Liver (tissue), 9 donors: ENCODE data around the gene ANKRD13A. TPM values are rescaled to one million over a fixed set of nuclear protein-coding genes. Genes with fewer than 3 reads are reported as not detected.
"Not testable (repeated sequence)": the region's sequence is repeated elsewhere in the genome, so short reads cannot be mapped to it uniquely, and the experiment has no call there.

Experiments
- DNase-seq: peaks from one replicate; pipeline ENCODE4 v3.0.0-alpha.2; 2017; ENCODE audit warnings: low spot score
- H3K27ac ChIP-seq, 2 donors: one replicate each; pipeline ENCODE4 v1.7.0; 2013; ENCODE audit warnings: inconsistent platforms in 2 of 2, low read length in 2 of 2, control low read depth in 1 of 2, low read depth in 1 of 2, mild to moderate bottlenecking in 1 of 2
- H3K27me3 ChIP-seq, 4 donors: one replicate each; pipeline versions ENCODE4 v1.6.1 to v1.7.0; 2013; ENCODE audit warnings: low read length in 3 of 4, inconsistent platforms in 1 of 4, mild to moderate bottlenecking in 1 of 4, moderate library complexity in 1 of 4; ENCODE audit not compliant: control insufficient read depth in 4 of 4, insufficient read depth in 4 of 4
- H3K36me3 ChIP-seq, 4 donors: one replicate each; pipeline versions ENCODE4 v1.6.1 to v1.7.0; 2013; ENCODE audit warnings: low read length in 3 of 4, mild to moderate bottlenecking in 3 of 4, low read depth in 1 of 4, moderate library complexity in 1 of 4; ENCODE audit not compliant: control insufficient read depth in 4 of 4, insufficient read depth in 3 of 4
- H3K4me1 ChIP-seq, 4 donors: one replicate each; pipeline versions ENCODE4 v1.6.1 to v1.7.0; 2013; ENCODE audit warnings: low read length in 3 of 4, mild to moderate bottlenecking in 3 of 4, moderate library complexity in 1 of 4; ENCODE audit not compliant: control insufficient read depth in 4 of 4, insufficient read depth in 4 of 4
- H3K4me3 ChIP-seq, 3 donors: one replicate each; pipeline versions ENCODE4 v1.6.1 to v1.7.0; 2013; ENCODE audit warnings: low read length in 3 of 3, control low read depth in 1 of 3, low read depth in 1 of 3, mild to moderate bottlenecking in 1 of 3
- H3K9ac ChIP-seq, 2 donors: one replicate each; pipeline ENCODE4 v1.7.0; 2013; ENCODE audit warnings: low read length in 2 of 2, mild to moderate bottlenecking in 2 of 2, moderate library complexity in 2 of 2, control low read depth in 1 of 2, low read depth in 1 of 2
- H3K9me3 ChIP-seq, 4 donors: one replicate each; pipeline versions ENCODE4 v1.6.1 to v1.7.0; 2013; ENCODE audit warnings: low read length in 3 of 4; ENCODE audit not compliant: control insufficient read depth in 4 of 4
- EGR1 ChIP-seq, 2 donors: IDR thresholded peaks; 2 replicates each; pipeline ENCODE4 v1.6.1; 2016 to 2018; ENCODE audit warnings: antibody characterized with exemption in 2 of 2, low read depth in 2 of 2
- FOXA1 ChIP-seq: IDR thresholded peaks from 2 replicates; pipeline ENCODE4 v1.6.1; 2016; ENCODE audit warnings: antibody characterized with exemption
- FOXA2 ChIP-seq: IDR thresholded peaks from 2 replicates; pipeline ENCODE4 v1.6.1; 2016; ENCODE audit warnings: antibody characterized with exemption
- GABPA ChIP-seq, 2 donors: IDR thresholded peaks in 1 of 2; conservative IDR thresholded peaks in 1 of 2; 2 replicates each; pipeline ENCODE4 v1.6.1; 2016; ENCODE audit warnings: antibody characterized with exemption in 2 of 2, mild to moderate bottlenecking in 1 of 2, moderate library complexity in 1 of 2
- HNF4A ChIP-seq, 2 donors: conservative IDR thresholded peaks; 2 replicates each; pipeline ENCODE4 v1.6.1; 2016; ENCODE audit warnings: antibody characterized with exemption in 2 of 2, mild to moderate bottlenecking in 2 of 2
- HNF4G ChIP-seq: IDR thresholded peaks from 2 replicates; pipeline ENCODE4 v1.6.1; 2016; ENCODE audit warnings: antibody characterized with exemption
- JUND ChIP-seq, 2 donors: IDR thresholded peaks; 2 replicates each; pipeline ENCODE4 v1.6.1; 2016; ENCODE audit warnings: antibody characterized with exemption in 2 of 2
- NR2F2 ChIP-seq: IDR thresholded peaks from 2 replicates; pipeline ENCODE4 v1.6.1; 2016; ENCODE audit warnings: antibody characterized with exemption
- RAD21 ChIP-seq, 2 donors: IDR thresholded peaks; 2 replicates each; pipeline ENCODE4 v1.6.1; 2016; ENCODE audit warnings: antibody characterized with exemption in 2 of 2, mild to moderate bottlenecking in 2 of 2
- RXRA ChIP-seq, 2 donors: IDR thresholded peaks; 2 replicates each; pipeline ENCODE4 v1.6.1; 2017 to 2018; ENCODE audit warnings: antibody characterized with exemption in 2 of 2, mild to moderate bottlenecking in 1 of 2
- SP1 ChIP-seq: IDR thresholded peaks from 2 replicates; pipeline ENCODE4 v1.6.1; 2018; ENCODE audit warnings: antibody characterized with exemption, mild to moderate bottlenecking
- TAF1 ChIP-seq: conservative IDR thresholded peaks from 2 replicates; pipeline ENCODE4 v1.6.1; 2016; ENCODE audit warnings: antibody characterized with exemption, mild to moderate bottlenecking
- YY1 ChIP-seq: IDR thresholded peaks from 2 replicates; pipeline ENCODE4 v1.6.1; 2016; ENCODE audit warnings: antibody characterized with exemption, mild to moderate bottlenecking
- WGBS: extraction: QIAGEN DNeasy Blood & Tissue Kit; methylation state at CpG from one replicate; pipeline ENCODE4 v1.1.7; 2013; 5-methylcytosine and 5-hydroxymethylcytosine counted together
- polyA plus RNA-seq, 2 donors: library from polyadenylated mRNA; stranded (reverse) in 1 of 2; unstranded in 1 of 2; fragments of 200-250 nt in 1 of 2; fragments of >200 nt in 1 of 2; fragmentation: Nextera tagmentation in 1 of 2; extraction: Ambion mirVana in 1 of 2; gene quantifications; one replicate each; pipeline versions ENCODE4 v1.2.1 to v1.2.3, GENCODE V29; 2013 to 2015
- total RNA-seq, 2 donors: library from RNA; depleted of rRNA; stranded (reverse); fragments of >200 nt; gene quantifications; one replicate each; pipeline ENCODE4 v1.2.3, GENCODE V29; 2014
- TF ChIP-seq, protein P1 (sequence below): IDR thresholded peaks from 2 replicates; pipeline ENCODE4 v1.6.1; 2016; ENCODE audit warnings: antibody characterized with exemption
- TF ChIP-seq, protein P2 (sequence below): fragments of 150-350 bp; IDR thresholded peaks from 2 replicates; pipeline ENCODE4 v1.5.1; 2017; ENCODE audit warnings: improper control_type of control experiment, low read depth, low read length; ENCODE audit not compliant: missing input control
- TF ChIP-seq, protein P3 (sequence below): IDR thresholded peaks from 2 replicates; pipeline ENCODE4 v1.6.1; 2016; ENCODE audit warnings: antibody characterized with exemption
- donor health status: healthy.
- donor health status: healthy.
- donor health status: healthy.
- donor health status: healthy.
- donor health status: healthy.

The ANKRD13A gene
- total and polyA plus RNA-seq, 4 donors = 7.0 to 40.5 (median 18.8) TPM

DNA sequence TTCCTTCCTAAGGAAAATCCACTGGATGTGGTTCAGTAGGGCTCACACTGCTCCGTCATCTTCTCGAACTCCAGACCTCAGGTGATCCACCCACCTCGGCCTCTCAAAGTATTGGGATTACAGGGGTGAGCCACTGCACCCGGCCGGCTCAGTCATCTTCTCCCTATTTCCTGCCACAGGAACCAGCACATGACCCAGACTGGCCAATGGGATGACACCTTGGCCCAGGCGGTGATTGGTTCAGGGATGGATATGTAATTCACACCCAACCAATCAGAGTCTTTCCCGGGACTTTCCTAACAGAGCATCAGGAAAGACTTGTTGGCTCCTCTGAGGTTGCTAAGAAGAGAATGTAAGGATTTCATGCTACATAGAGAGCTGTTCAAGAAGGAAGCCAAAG lies 68.3 kb downstream of the ANKRD13A start:
- no peak for TF ChIP-seq GABPA (IDR thresholded peaks at IDR 0.05 in 1 of 2, conservative IDR thresholded peaks at IDR 0.05 in 1 of 2)
- no peak for TF ChIP-seq HNF4A (conservative IDR thresholded peaks at IDR 0.05)
- TF ChIP-seq RXRA (IDR thresholded peaks at IDR 0.05) = no peak
- TF ChIP-seq, protein P1, sequence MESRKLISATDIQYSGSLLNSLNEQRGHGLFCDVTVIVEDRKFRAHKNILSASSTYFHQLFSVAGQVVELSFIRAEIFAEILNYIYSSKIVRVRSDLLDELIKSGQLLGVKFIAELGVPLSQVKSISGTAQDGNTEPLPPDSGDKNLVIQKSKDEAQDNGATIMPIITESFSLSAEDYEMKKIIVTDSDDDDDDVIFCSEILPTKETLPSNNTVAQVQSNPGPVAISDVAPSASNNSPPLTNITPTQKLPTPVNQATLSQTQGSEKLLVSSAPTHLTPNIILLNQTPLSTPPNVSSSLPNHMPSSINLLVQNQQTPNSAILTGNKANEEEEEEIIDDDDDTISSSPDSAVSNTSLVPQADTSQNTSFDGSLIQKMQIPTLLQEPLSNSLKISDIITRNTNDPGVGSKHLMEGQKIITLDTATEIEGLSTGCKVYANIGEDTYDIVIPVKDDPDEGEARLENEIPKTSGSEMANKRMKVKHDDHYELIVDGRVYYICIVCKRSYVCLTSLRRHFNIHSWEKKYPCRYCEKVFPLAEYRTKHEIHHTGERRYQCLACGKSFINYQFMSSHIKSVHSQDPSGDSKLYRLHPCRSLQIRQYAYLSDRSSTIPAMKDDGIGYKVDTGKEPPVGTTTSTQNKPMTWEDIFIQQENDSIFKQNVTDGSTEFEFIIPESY = no peak
- no peak for TF ChIP-seq FOXA1
- no peak for TF ChIP-seq HNF4G
- TF ChIP-seq JUND (IDR thresholded peaks at IDR 0.05) = no peak
- TF ChIP-seq EGR1 (IDR thresholded peaks at IDR 0.05; ENCODE audit: low read depth in 2 of 2) = no peak
- TF ChIP-seq TAF1 = no peak
- TF ChIP-seq SP1 = no peak
- no peak for TF ChIP-seq FOXA2
- TF ChIP-seq, protein P2, sequence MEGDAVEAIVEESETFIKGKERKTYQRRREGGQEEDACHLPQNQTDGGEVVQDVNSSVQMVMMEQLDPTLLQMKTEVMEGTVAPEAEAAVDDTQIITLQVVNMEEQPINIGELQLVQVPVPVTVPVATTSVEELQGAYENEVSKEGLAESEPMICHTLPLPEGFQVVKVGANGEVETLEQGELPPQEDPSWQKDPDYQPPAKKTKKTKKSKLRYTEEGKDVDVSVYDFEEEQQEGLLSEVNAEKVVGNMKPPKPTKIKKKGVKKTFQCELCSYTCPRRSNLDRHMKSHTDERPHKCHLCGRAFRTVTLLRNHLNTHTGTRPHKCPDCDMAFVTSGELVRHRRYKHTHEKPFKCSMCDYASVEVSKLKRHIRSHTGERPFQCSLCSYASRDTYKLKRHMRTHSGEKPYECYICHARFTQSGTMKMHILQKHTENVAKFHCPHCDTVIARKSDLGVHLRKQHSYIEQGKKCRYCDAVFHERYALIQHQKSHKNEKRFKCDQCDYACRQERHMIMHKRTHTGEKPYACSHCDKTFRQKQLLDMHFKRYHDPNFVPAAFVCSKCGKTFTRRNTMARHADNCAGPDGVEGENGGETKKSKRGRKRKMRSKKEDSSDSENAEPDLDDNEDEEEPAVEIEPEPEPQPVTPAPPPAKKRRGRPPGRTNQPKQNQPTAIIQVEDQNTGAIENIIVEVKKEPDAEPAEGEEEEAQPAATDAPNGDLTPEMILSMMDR = no peak
- no peak for TF ChIP-seq YY1
- no peak for TF ChIP-seq RAD21 (IDR thresholded peaks at IDR 0.05)
- Histone ChIP-seq H3K9me3 (no peaks in the 10 kb centered on the region), H3K4me1 (no peaks in the 10 kb centered on the region), H3K36me3 (no peaks in the 10 kb centered on the region), H3K9ac (no peak overlapping the region), H3K27me3 (no peaks in the 10 kb centered on the region), H3K4me3 (no peak overlapping the region), H3K27ac (no peak overlapping the region)
- no peak for DNase-seq
- WGBS = 93% methylated on average over 7 of the region's 7 CpGs

DNA sequence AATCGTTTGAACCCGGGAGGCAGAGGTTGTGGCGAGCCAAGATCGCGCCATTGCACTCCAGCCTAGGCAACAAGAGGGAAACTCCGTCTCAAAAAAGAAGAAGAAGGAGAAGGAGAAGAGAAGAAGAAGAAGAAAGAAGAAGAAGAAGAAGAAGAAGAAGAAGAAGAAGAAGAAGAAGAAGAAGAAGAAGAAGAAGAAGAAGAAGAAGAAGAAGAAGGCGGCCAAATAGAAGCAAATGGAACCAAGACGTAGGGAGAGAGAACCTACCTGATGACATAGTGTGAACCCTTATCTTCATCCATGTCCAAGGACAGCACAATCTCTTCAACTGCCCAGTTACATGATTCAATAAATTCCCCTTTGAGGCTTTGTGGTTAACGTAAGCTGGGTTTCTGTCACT lies 68.9 kb downstream of the ANKRD13A start:
- not testable (repeated sequence) for H3K27ac ChIP-seq

DNA sequence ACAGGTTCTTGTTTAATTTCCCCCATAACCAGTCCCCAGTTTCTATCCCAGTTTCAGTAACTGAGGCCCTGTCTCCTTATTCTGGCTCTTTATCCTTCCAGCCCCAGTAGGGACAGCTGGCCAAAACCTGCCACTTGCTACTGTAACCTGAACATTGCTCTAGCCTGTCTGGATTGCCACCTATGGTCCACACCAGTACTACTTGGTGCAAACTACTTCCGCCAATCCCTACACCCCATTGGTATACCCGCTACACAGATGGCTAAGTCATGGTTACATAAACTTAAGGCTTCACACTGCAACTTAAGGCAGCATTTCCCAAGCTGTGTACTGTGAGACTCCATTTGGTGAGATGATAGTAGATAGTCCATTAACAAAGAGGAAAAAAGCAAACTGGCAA lies 69.4 kb downstream of the ANKRD13A start:
- Histone ChIP-seq H3K4me3 (no peak overlapping the region), H3K27me3 (no peaks in the 10 kb centered on the region), H3K9me3 (no peaks in the 10 kb centered on the region), H3K4me1 (peaks cover 0 to 2% (median under 1%) of the 10 kb centered on the region in 4 donors), H3K27ac (no peak overlapping the region), H3K9ac (no peak overlapping the region), H3K36me3 (no peaks in the 10 kb centered on the region)
- TF ChIP-seq HNF4G (no peak), JUND (IDR thresholded peaks at IDR 0.05) (no peak), NR2F2 (no peak), TAF1 (no peak), FOXA2 (no peak), SP1 (no peak)
- TF ChIP-seq, protein P1 = no peak
- TF ChIP-seq, protein P2 = no peak
- TF ChIP-seq, protein P3, sequence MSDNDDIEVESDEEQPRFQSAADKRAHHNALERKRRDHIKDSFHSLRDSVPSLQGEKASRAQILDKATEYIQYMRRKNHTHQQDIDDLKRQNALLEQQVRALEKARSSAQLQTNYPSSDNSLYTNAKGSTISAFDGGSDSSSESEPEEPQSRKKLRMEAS = no peak
- DNase-seq = no peak
- 97% methylated on average over 2 of the region's 2 CpGs for WGBS

More for the DNA sequence above, 68.9 kb downstream of the ANKRD13A start:
- H3K4me3 ChIP-seq, H3K4me1 ChIP-seq, H3K27me3 ChIP-seq, H3K36me3 ChIP-seq, DNase-seq, H3K9me3 ChIP-seq, H3K9ac ChIP-seq: not testable (repeated sequence)
- 95% methylated on average over 9 of the region's 9 CpGs for WGBS
